Measurements from ENCODE around the gene C19orf25.

The C19orf25 gene

GRCh38 chr19:1475751-1476437, 3.1 kb downstream of the C19orf25 start:
- ATAC-seq (replicated peaks; ENCODE audit: extremely low read depth, poor library complexity, severe bottlenecking), result no peak
- peaks cover 5% of the 10 kb centered on the region for H3K36me3 Mint-ChIP-seq (ENCODE audit: insufficient read depth)

GRCh38 chr19:1474765-1475351, 4.2 kb downstream of the C19orf25 start:
- no peak overlapping the region for H3K4me3 Mint-ChIP-seq
- no peaks in the 10 kb centered on the region for H3K27me3 Mint-ChIP-seq
- H3K27ac Mint-ChIP-seq (ENCODE audit: low read depth), result no peak overlapping the region
- H3K36me3 Mint-ChIP-seq (ENCODE audit: insufficient read depth), result peaks cover 7% of the 10 kb centered on the region
- peaks cover 20% of the 10 kb centered on the region for H3K4me1 Mint-ChIP-seq
- DNase-seq (ENCODE audit: low spot score in 2 of 2) (no peak), ATAC-seq (replicated peaks; ENCODE audit: extremely low read depth, poor library complexity, severe bottlenecking) (no peak)
- no peaks in the 10 kb centered on the region for H3K9me3 Mint-ChIP-seq

More at GRCh38 chr19:1475751-1476437, 3.1 kb downstream of the C19orf25 start:
- H3K27me3 Mint-ChIP-seq, result no peaks in the 10 kb centered on the region
- H3K4me3 Mint-ChIP-seq, result no peak overlapping the region
- H3K27ac Mint-ChIP-seq (ENCODE audit: low read depth), result no peak overlapping the region
- H3K9me3 Mint-ChIP-seq, result no peaks in the 10 kb centered on the region
- H3K4me1 Mint-ChIP-seq, result peaks cover 20% of the 10 kb centered on the region
- DNase-seq (ENCODE audit: low spot score in 2 of 2), result no peak

GRCh38 chr19:1474011-1474764, 4.8 kb downstream of the C19orf25 start:
- no peaks in the 10 kb centered on the region for H3K27me3 Mint-ChIP-seq
- no peak for ATAC-seq (replicated peaks; ENCODE audit: extremely low read depth, poor library complexity, severe bottlenecking)
- H3K4me1 Mint-ChIP-seq, result peaks cover 17% of the 10 kb centered on the region
- no peak overlapping the region for H3K27ac Mint-ChIP-seq (ENCODE audit: low read depth)
- no peak for DNase-seq (ENCODE audit: low spot score in 2 of 2)
- no peak overlapping the region for H3K4me3 Mint-ChIP-seq
- peaks cover 6% of the 10 kb centered on the region for H3K36me3 Mint-ChIP-seq (ENCODE audit: insufficient read depth)
- no peaks in the 10 kb centered on the region for H3K9me3 Mint-ChIP-seq

GRCh38 chr19:1473085-1473851, 5.7 kb downstream of the C19orf25 start:
- Mint-ChIP-seq H3K9me3 (no peaks in the 10 kb centered on the region), H3K4me1 (peaks cover 12% of the 10 kb centered on the region), H3K27ac (ENCODE audit: low read depth) (no peak overlapping the region), H3K4me3 (no peak overlapping the region), H3K27me3 (no peaks in the 10 kb centered on the region), H3K36me3 (ENCODE audit: insufficient read depth) (peaks cover 5% of the 10 kb centered on the region)
- no peak for ATAC-seq (replicated peaks; ENCODE audit: extremely low read depth, poor library complexity, severe bottlenecking)
- DNase-seq (ENCODE audit: low spot score in 2 of 2), result no peak

- Mint-ChIP-seq H3K4me3 (peak overlapping the region; percentile 73), H3K27ac (ENCODE audit: low read depth) (no peak overlapping the region), H3K9me3 (no peaks in the 10 kb centered on the region), H3K27me3 (no peaks in the 10 kb centered on the region), H3K36me3 (ENCODE audit: insufficient read depth) (peaks cover 4% of the 10 kb centered on the region), H3K4me1 (peaks cover 12% of the 10 kb centered on the region)
- no peak for ATAC-seq (replicated peaks; ENCODE audit: extremely low read depth, poor library complexity, severe bottlenecking)
- no peak for DNase-seq (ENCODE audit: low spot score in 2 of 2)
These were observed 6.6 kb downstream of the C19orf25 start for GRCh38 chr19:1472231-1473084.

GRCh38 chr19:1471515-1472160, 7.4 kb downstream of the C19orf25 start:
- ATAC-seq (replicated peaks; ENCODE audit: extremely low read depth, poor library complexity, severe bottlenecking), result no peak
- Mint-ChIP-seq H3K4me3 (peak overlapping the region; percentile 73), H3K9me3 (no peaks in the 10 kb centered on the region), H3K36me3 (ENCODE audit: insufficient read depth) (peaks cover 4% of the 10 kb centered on the region), H3K4me1 (peaks cover 12% of the 10 kb centered on the region), H3K27ac (ENCODE audit: low read depth) (no peak overlapping the region), H3K27me3 (no peaks in the 10 kb centered on the region)
- no peak for DNase-seq (ENCODE audit: low spot score in 2 of 2)

- peaks cover 4% of the 10 kb centered on the region for H3K36me3 Mint-ChIP-seq (ENCODE audit: insufficient read depth)
These were observed 8.0 kb downstream of the C19orf25 start for GRCh38 chr19:1471010-1471514.

GRCh38 chr19:1470305-1471009, 8.6 kb downstream of the C19orf25 start:
- Mint-ChIP-seq H3K27me3 (no peaks in the 10 kb centered on the region), H3K36me3 (ENCODE audit: insufficient read depth) (peaks cover 4% of the 10 kb centered on the region), H3K4me1 (peaks cover 12% of the 10 kb centered on the region), H3K4me3 (peak overlapping the region; percentile 73), H3K9me3 (no peaks in the 10 kb centered on the region), H3K27ac (ENCODE audit: low read depth) (no peak overlapping the region)
- DNase-seq (ENCODE audit: low spot score in 2 of 2), result peak in 1 of 2 donors; percentile 45
- ATAC-seq (replicated peaks; ENCODE audit: extremely low read depth, poor library complexity, severe bottlenecking), result no peak

More at GRCh38 chr19:1471010-1471514, 8.0 kb downstream of the C19orf25 start:
- Mint-ChIP-seq H3K4me1 (peaks cover 12% of the 10 kb centered on the region), H3K27ac (ENCODE audit: low read depth) (no peak overlapping the region), H3K27me3 (no peaks in the 10 kb centered on the region), H3K4me3 (peak overlapping the region; percentile 73), H3K9me3 (no peaks in the 10 kb centered on the region)
- no peak for DNase-seq (ENCODE audit: low spot score in 2 of 2)
- ATAC-seq (replicated peaks; ENCODE audit: extremely low read depth, poor library complexity, severe bottlenecking), result peak; percentile 26

- ATAC-seq (replicated peaks; ENCODE audit: extremely low read depth, poor library complexity, severe bottlenecking) (no peak), DNase-seq (ENCODE audit: low spot score in 2 of 2) (no peak)
- Mint-ChIP-seq H3K4me3 (peak overlapping the region; percentile 73), H3K27ac (ENCODE audit: low read depth) (no peak overlapping the region), H3K27me3 (no peaks in the 10 kb centered on the region), H3K9me3 (no peaks in the 10 kb centered on the region), H3K36me3 (ENCODE audit: insufficient read depth) (peaks cover 4% of the 10 kb centered on the region), H3K4me1 (peaks cover 12% of the 10 kb centered on the region)
These were observed 9.0 kb downstream of the C19orf25 start for GRCh38 chr19:1470055-1470304.

GRCh38 chr19:1469255-1470054, 9.6 kb downstream of the C19orf25 start:
- Mint-ChIP-seq H3K27ac (ENCODE audit: low read depth) (no peak overlapping the region), H3K4me1 (peaks cover 12% of the 10 kb centered on the region), H3K4me3 (peak overlapping the region; percentile 73), H3K9me3 (no peaks in the 10 kb centered on the region), H3K27me3 (no peaks in the 10 kb centered on the region), H3K36me3 (ENCODE audit: insufficient read depth) (peaks cover 2% of the 10 kb centered on the region)
- no peak for ATAC-seq (replicated peaks; ENCODE audit: extremely low read depth, poor library complexity, severe bottlenecking)
- DNase-seq (ENCODE audit: low spot score in 2 of 2), result no peak
